Endothelial cell of umbilical vein (primary cell): ENCODE results near the gene TGM6. TPM values are rescaled to one million over a fixed set of nuclear protein-coding genes. Genes with fewer than 3 reads are reported as not detected.

Experiments
- BruUV-seq: library from RNA; stranded (reverse); fragments of 400-500 nt; replicated peaks from 2 replicates; lab custom pipeline; 2021; lab: Mats Ljungman, UMichigan
- CTCF ChIA-PET: fragments of 300-600, 350-600 bp; sonication (Branson Sonifier 250); formaldehyde crosslinking; loops from one replicate; lab custom pipeline; 2021; ENCODE audit warnings: antibody characterized with exemption, inconsistent platforms; lab: Charles Lee
- POLR2A ChIA-PET: fragments of 300-600, 350-600 bp; sonication (Branson Sonifier 250); formaldehyde crosslinking; loops from one replicate; lab custom pipeline; 2021; ENCODE audit warnings: antibody characterized with exemption, inconsistent platforms; lab: Charles Lee
- DNase-seq: peaks from one replicate; pipeline ENCODE4 v3.0.0-alpha.2; 2011; ENCODE audit warnings: low read depth, low spot score
- FAIRE-seq: peaks from 2 replicates; lab custom pipeline; 2011; peaks lifted over from hg19 to GRCh38; lab: Jason Lieb, UNC
- H2AFZ ChIP-seq: 2 replicates; pipeline ENCODE4 v1.6.0; 2012; ENCODE audit warnings: low read depth, low read length, control low read depth, inconsistent platforms
- H3K27ac ChIP-seq: 2 replicates; pipeline ENCODE4 v1.5.1; 2011; ENCODE audit warnings: low read depth, mild to moderate bottlenecking, control low read depth, low read length, moderate library complexity; ENCODE audit not compliant: insufficient read depth
- H3K27me3 ChIP-seq, 2 experiments: 2 replicates each; pipeline versions ENCODE4 v1.6.0 to v1.6.1; 2011; ENCODE audit warnings: low read length in 2 of 2, mixed read lengths in 1 of 2; ENCODE audit not compliant: control insufficient read depth in 2 of 2, insufficient read depth in 2 of 2
- H3K36me3 ChIP-seq, 2 experiments: 2 replicates in 1 of 2; 3 replicates in 1 of 2; pipeline ENCODE4 v1.5.1; 2011; ENCODE audit warnings: low read length in 2 of 2, mild to moderate bottlenecking in 1 of 2, moderate library complexity in 1 of 2; ENCODE audit not compliant: control insufficient read depth in 2 of 2, insufficient read depth in 2 of 2; ENCODE audit errors: extremely low read depth in 1 of 2
- H3K4me1 ChIP-seq: 3 replicates; pipeline ENCODE4 v1.5.1; 2011; ENCODE audit warnings: mild to moderate bottlenecking, low read length; ENCODE audit not compliant: control insufficient read depth, insufficient read depth; ENCODE audit errors: extremely low read depth
- H3K4me2 ChIP-seq: 2 replicates; pipeline ENCODE4 v1.6.1; 2011; ENCODE audit warnings: low read length, control low read depth, mixed read lengths; ENCODE audit not compliant: insufficient read depth
- H3K4me3 ChIP-seq, 3 experiments: fragments of 200-600 bp in 1 of 3; sonication (generic), shearing (Covaris generic) in 1 of 3; replicated peaks in 1 of 3; 2 replicates each; pipeline ENCODE4 v1.5.1; 2011 to 2016; ENCODE audit warnings: control low read depth in 3 of 3, low read length in 3 of 3, mild to moderate bottlenecking in 2 of 3, inconsistent platforms in 1 of 3, low read depth in 1 of 3, moderate library complexity in 1 of 3; ENCODE audit not compliant: insufficient read depth in 1 of 3
- H3K79me2 ChIP-seq: 2 replicates; pipeline ENCODE4 v1.6.0; 2012; ENCODE audit warnings: low read length, inconsistent platforms; ENCODE audit not compliant: control insufficient read depth, insufficient read depth
- H3K9ac ChIP-seq: replicated peaks from 2 replicates; pipeline ENCODE3; 2011; ENCODE audit warnings: low read length, control low read depth; ENCODE audit not compliant: insufficient read depth; ENCODE audit errors: extremely low read depth
- H3K9me1 ChIP-seq: replicated peaks from 3 replicates; pipeline ENCODE4 v1.6.0; 2011; ENCODE audit warnings: mild to moderate bottlenecking, low read length; ENCODE audit not compliant: control insufficient read depth, insufficient read depth; ENCODE audit errors: extremely low read depth
- H3K9me3 ChIP-seq: replicated peaks from 2 replicates; pipeline ENCODE4 v1.5.1; 2012; ENCODE audit warnings: low read length, inconsistent platforms; ENCODE audit not compliant: control insufficient read depth, insufficient read depth
- H4K20me1 ChIP-seq: replicated peaks from 2 replicates; pipeline ENCODE3; 2011; ENCODE audit warnings: mild to moderate bottlenecking, low read length; ENCODE audit not compliant: control insufficient read depth, insufficient read depth; ENCODE audit errors: extremely low read depth
- EZH2 ChIP-seq: IDR thresholded peaks from 2 replicates; pipeline ENCODE4 v1.6.1; 2012; ENCODE audit warnings: borderline replicate concordance, low read depth, mild to moderate bottlenecking, moderate library complexity, low read length, inconsistent platforms; ENCODE audit not compliant: severe bottlenecking
- FOS ChIP-seq: IDR thresholded peaks from 2 replicates; pipeline ENCODE4 v1.6.1; 2011; ENCODE audit warnings: mild to moderate bottlenecking, low read length, moderate library complexity, borderline replicate concordance; ENCODE audit not compliant: insufficient read depth
- GATA2 ChIP-seq: IDR thresholded peaks from 2 replicates; pipeline ENCODE4 v1.7.0; 2011; ENCODE audit warnings: low read depth, mild to moderate bottlenecking, moderate library complexity, mixed read lengths, low read length; ENCODE audit not compliant: insufficient read length, insufficient read depth
- JUN ChIP-seq: IDR thresholded peaks from 2 replicates; pipeline ENCODE4 v1.6.1; 2011; ENCODE audit warnings: borderline replicate concordance, low read depth; ENCODE audit not compliant: insufficient read length, insufficient read depth
- MAX ChIP-seq: IDR thresholded peaks from 2 replicates; pipeline ENCODE4 v1.6.1; 2011; ENCODE audit not compliant: insufficient read depth, insufficient read length
- MYC ChIP-seq: IDR thresholded peaks from one replicate; pipeline ENCODE4 v1.6.1; 2011; ENCODE audit warnings: mild to moderate bottlenecking, low read depth, low read length
- POLR2A ChIP-seq: IDR thresholded peaks from 2 replicates; pipeline ENCODE4 v1.6.1; 2012; ENCODE audit warnings: low read depth, mild to moderate bottlenecking, control low read depth, low read length
- POLR2AphosphoS5 ChIP-seq: IDR thresholded peaks from 2 replicates; pipeline ENCODE4 v1.6.1; 2012; ENCODE audit warnings: low read depth, mild to moderate bottlenecking, control low read depth, low read length, moderate library complexity; ENCODE audit not compliant: insufficient read depth
- dilution Hi-C: fragments of 300-500 bp; cut with MboI; formaldehyde crosslinking; loops from one replicate; pipeline ENCODE4 v1.15.0; 2019; ENCODE audit warnings: low sequenced_read_pairs; ENCODE audit not compliant: extremely low pct_ligation_motif_present
- intact Hi-C: fragments of 100-400 bp; cut with micrococcal nuclease; formaldehyde crosslinking; loops from one replicate; pipeline ENCODE4 v1.10.0; 2022
- polyA plus RNA-seq, 4 experiments: library from polyadenylated mRNA; depleted of rRNA in 3 of 4; stranded (reverse) in 3 of 4; unstranded in 1 of 4; fragments of >200 nt; gene quantifications; 2 replicates each; pipeline versions ENCODE4 v1.2.1 to v1.2.3, GENCODE V29; 2011 to 2012; ENCODE audit warnings: missing spikeins in 1 of 4
- total RNA-seq: library from RNA; stranded (reverse); gene quantifications from 2 replicates; pipeline ENCODE4 v1.2.3, GENCODE V29; 2021
- TF ChIP-seq, protein P1 (sequence below), 2 donors: IDR thresholded peaks; 1 replicate in 1 of 2; 2 replicates in 1 of 2; pipeline ENCODE4 v1.5.1; 2011; ENCODE audit warnings: low read length in 2 of 2, mild to moderate bottlenecking in 2 of 2, moderate library complexity in 2 of 2, control low read depth in 1 of 2, inconsistent platforms in 1 of 2, low read depth in 1 of 2; ENCODE audit not compliant: insufficient read depth in 1 of 2; ENCODE audit errors: extremely low read depth in 1 of 2

TGM6 gene
- total and polyA plus RNA-seq, 2 donors (not counting 3 experiments of a cell fraction or from before 2014, with no cell fraction given), result not detected

GRCh38 chr20:2463616-2464365, 83.1 kb downstream of the TGM6 start:
- Histone ChIP-seq H3K27ac (no peak overlapping the region), H3K27me3 (no peaks in the 10 kb centered on the region), H3K9me1 (no peaks in the 10 kb centered on the region), H3K9me3 (no peaks in the 10 kb centered on the region), H3K9ac (no peak overlapping the region), H2AFZ (no peak overlapping the region), H3K36me3 (peaks cover 45 to 73% of the 10 kb centered on the region in 2 experiments), H3K4me2 (no peak overlapping the region), H3K4me1 (peaks cover 8% of the 10 kb centered on the region), H3K4me3 (no peak overlapping the region), H3K79me2 (peaks cover 44% of the 10 kb centered on the region), H4K20me1 (peaks cover 10% of the 10 kb centered on the region)
- no TSS peak for BruUV-seq
- dilution Hi-C loops (no loop called here), intact Hi-C loops (no loop called here)
- DNase-seq (no peak), FAIRE-seq (no peak)
- POLR2A ChIA-PET, result interaction anchor here (0.6 kb wide), 1 partner anchor 188 kb away, joined by 3 read pairs; no protein-coding TSS in a partner anchor
- CTCF ChIA-PET, result no interaction called here
- no peak for TF ChIP-seq POLR2AphosphoS5
- TF ChIP-seq, protein P1, sequence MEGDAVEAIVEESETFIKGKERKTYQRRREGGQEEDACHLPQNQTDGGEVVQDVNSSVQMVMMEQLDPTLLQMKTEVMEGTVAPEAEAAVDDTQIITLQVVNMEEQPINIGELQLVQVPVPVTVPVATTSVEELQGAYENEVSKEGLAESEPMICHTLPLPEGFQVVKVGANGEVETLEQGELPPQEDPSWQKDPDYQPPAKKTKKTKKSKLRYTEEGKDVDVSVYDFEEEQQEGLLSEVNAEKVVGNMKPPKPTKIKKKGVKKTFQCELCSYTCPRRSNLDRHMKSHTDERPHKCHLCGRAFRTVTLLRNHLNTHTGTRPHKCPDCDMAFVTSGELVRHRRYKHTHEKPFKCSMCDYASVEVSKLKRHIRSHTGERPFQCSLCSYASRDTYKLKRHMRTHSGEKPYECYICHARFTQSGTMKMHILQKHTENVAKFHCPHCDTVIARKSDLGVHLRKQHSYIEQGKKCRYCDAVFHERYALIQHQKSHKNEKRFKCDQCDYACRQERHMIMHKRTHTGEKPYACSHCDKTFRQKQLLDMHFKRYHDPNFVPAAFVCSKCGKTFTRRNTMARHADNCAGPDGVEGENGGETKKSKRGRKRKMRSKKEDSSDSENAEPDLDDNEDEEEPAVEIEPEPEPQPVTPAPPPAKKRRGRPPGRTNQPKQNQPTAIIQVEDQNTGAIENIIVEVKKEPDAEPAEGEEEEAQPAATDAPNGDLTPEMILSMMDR (IDR thresholded peaks at IDR 0.05; ENCODE audit: extremely low read depth in 1 of 2, insufficient read depth in 1 of 2, low read depth in 1 of 2, low read length in 2 of 2), result no peak
- TF ChIP-seq JUN, result no peak
- no peak for TF ChIP-seq MYC
- TF ChIP-seq EZH2, result no peak
- no peak for TF ChIP-seq MAX
- no peak for TF ChIP-seq POLR2A
- no peak for TF ChIP-seq FOS
- TF ChIP-seq GATA2, result no peak
